DMS79 treated with DMSO at 0.1 percent for 48 hours (cell line): ENCODE measurements around the gene PSD2.

Source experiments
- DNase-seq: peaks from one replicate; lab custom pipeline; 2025; lab: John Stamatoyannopoulos, UW

The PSD2 gene

GRCh38 chr5:139811274-139811607 is 15.6 kb downstream of the PSD2 start:
- no peak for DNase-seq

DNA sequence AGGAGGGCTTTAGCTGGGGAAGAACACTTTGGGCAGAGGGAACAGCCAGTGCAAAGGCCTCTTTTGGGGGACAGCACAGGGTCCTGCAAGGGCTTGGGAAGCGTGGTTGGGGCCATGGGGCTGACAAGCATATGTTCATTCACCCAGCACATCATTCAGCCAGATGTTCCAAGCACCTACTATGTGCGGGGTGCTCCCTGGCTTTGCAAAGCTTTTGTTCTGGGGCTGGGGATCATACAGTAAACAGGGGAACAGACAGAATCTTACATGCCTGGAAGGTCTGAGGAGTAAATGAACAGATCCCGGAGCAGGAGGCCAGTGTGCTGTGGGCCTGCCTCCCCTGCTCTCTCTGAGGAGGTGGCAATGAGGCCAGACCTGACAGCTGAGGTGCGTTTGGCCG is 16.7 kb downstream of the PSD2 start:
- DNase-seq: no peak

DNA sequence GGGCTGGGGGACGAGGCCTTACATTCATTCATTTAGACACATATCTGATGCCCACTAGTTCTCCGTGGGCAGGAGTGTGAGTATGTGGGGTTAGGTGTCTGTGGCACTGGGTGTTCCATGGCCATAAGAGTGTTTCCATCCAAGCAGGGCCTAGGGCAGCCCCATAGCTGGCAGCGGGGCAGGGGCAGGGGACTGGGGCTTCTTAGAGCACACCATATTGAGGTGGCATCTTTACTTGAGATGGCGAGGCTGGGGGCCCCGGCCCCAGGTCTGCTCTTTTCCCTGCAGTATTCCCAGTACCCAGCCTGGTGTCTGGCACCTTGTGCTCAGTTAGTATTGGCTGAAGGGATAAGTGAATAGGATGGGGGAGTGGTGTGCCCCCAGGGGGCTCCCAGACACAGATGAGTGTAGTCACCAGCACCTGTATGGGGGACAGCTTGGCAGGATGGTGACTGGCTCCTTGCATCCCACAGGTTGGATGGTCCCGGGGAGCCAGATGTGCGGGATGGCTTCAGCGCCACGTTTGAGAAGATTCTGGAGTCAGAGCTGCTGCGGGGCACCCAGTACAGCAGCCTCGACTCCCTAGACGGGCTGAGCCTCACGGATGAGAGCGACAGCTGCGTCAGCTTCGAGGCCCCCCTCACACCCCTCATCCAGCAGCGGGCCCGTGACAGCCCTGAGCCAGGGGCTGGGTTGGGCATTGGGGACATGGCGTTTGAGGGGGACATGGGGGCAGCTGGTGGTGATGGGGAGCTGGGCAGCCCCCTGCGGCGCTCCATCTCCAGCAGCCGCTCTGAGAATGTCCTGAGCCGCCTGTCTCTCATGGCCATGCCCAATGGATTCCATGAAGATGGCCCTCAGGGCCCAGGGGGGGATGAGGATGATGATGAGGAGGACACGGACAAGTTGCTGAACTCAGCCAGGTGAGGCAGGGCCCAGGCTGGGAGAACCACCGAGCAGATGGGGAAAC is 17.5 kb downstream of the PSD2 start:
- no peak for DNase-seq

DNA sequence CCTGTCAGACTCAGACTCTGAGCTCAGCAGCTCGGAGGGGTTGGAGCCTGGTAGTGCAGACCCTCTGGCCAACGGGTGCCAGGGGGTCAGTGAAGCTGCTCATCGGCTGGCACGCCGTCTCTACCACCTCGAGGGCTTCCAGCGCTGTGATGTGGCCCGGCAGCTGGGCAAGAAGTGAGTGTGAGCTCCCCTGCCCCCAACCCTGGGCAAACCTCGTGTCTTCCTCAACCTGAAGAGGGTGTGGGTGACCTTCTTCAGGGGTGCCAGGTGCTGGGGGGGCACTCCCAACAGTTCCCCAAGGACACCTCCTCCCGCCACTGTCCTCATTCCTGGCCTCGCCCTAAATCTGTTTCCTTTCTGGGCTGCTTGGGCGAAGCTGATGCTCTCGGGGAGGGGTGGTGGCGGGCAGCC is 18.6 kb downstream of the PSD2 start:
- DNase-seq: no peak

- no peak for DNase-seq
Observed at GRCh38 chr5:139814704-139815280, 19.2 kb downstream of the PSD2 start.

GRCh38 chr5:139816566-139816965 is 21.0 kb downstream of the PSD2 start:
- DNase-seq: no peak

GRCh38 chr5:139817362-139817761 is 21.8 kb downstream of the PSD2 start:
- DNase-seq: no peak

GRCh38 chr5:139817970-139818369 is 22.4 kb downstream of the PSD2 start:
- no peak for DNase-seq

- no peak for DNase-seq
Observed at GRCh38 chr5:139820130-139820529, 24.5 kb downstream of the PSD2 start.

DNA sequence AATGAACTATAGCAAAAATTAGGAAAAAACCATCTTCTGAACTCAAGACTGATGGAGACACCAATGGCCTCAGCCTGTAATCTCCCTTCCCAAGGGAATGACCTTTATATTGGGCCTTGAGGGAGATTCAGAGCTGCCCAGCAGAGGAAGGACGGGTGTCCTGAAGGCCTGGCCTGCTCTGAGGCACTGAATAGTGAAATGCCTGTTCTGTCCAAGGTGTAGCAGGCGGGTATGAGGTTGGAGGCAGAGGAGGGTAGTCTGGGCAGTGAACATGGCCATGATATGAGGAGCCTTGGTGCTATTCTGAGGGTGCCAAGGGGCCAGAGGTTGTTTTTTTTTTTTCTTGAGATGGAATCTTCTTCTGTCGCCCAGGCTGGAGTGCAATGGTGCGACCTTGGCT is 25.0 kb downstream of the PSD2 start:
- DNase-seq: no peak

- DNase-seq: no peak
Observed at GRCh38 chr5:139821806-139822552, 26.4 kb downstream of the PSD2 start.

- DNase-seq: no peak
Observed at GRCh38 chr5:139822553-139823425, 27.2 kb downstream of the PSD2 start.

DNA sequence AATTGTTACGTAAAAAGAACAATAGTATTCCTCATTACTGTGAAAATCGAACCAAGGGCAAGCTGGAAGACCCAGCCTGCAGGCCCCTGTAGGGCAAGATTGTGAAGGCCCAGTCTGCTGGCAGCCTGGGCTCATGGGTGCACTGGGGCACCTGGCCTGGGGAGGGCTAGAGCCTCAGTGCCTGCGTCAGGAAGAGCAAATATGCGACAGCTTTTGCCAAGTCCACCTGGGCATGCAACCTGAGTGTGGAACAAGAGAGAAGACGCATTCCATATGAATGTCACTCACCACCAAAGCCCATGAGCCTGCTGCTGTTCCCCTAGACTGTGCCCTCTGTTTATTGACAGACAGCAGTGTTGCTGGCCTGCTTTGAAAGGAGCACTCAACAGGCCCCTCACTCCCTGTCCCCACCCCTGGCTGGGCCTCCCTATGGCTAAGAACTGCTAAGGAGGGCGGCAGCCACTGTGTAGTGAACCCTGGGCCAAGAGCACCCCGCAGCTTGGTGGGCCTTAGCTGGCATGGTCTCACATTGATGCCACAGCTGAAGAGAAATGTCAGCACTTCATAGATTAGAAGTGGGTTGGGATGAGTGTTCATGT is 28.2 kb downstream of the PSD2 start:
- DNase-seq: no peak

GRCh38 chr5:139825690-139826089 is 30.1 kb downstream of the PSD2 start:
- no peak for DNase-seq

GRCh38 chr5:139828207-139828895 is 32.7 kb downstream of the PSD2 start:
- DNase-seq: no peak

DNA sequence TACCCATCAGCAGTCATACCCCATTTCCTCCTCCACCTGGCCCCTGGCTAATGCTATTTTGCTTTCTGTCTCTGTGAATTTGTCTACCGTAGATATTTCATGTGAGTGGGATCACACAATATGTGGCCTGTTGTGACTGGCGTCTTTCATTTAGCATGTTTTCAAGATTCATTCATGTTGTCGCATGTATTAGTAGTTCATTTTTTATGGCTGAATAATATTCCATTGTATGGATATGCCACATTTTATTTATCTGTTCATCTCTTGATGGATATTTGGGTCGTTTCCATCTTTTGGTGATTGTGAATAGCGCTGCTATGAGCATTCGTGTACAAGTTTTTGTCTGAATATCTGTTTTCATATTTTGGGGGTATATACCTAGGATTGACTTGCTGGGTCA is 33.9 kb downstream of the PSD2 start:
- DNase-seq: no peak

DNA sequence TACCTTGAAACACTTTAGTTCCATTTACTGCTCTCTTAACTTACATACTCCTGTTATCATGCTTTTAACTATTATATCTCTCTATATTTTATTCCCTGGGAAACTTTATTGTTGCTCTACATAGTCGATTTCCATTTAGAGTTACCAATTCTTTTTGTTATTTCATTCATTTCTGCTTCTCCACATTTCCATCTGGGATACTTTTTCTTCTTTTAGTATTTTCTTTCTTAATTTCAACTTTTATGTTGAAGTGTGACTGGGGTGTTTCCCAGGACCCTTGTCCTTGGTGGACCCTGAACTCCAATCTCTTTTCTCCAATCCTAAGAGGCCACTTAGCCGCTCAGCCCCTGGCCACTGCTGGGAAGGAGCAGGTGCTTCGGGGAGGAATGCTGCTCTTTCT is 36.0 kb downstream of the PSD2 start:
- DNase-seq: no peak

DNA sequence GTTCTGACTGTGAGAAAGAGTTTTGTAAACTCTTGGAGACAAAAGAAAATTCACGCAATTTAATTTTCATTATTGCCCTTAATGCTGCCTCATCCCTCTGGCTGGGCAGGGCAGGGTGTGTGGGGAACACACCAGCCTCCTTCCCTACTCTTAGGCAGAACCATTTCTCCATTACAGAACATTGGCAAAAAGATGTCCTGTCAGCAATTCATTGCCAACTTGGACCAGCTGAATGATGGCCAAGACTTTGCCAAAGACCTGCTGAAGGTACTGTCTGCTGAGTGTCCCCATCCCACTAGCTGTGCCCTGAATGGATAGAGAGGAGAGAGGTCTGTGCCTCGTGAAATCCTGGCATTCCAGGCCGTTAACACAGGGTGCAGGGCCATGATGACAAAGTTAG is 37.9 kb downstream of the PSD2 start:
- no peak for DNase-seq

GRCh38 chr5:139835656-139836055 is 40.0 kb downstream of the PSD2 start:
- no peak for DNase-seq

- no peak for DNase-seq
Observed at GRCh38 chr5:139836469-139837208, 41.0 kb downstream of the PSD2 start.
